GM12878 (cell line): Measurements from ENCODE around the gene METRN. TPM values are rescaled to one million over a fixed set of nuclear protein-coding genes. Genes with fewer than 3 reads are reported as not detected.

Source experiments
- ATAC-seq: fragments of 200-7000 bp; cut with Tn5 transposase; 3 replicates; pipeline ENCODE4 v1.9.1; 2020; ENCODE audit warnings: mild to moderate bottlenecking, moderate library complexity
- BruUV-seq: library from RNA; stranded (reverse); fragments of 400-500 nt; replicated peaks from 2 replicates; lab custom pipeline; 2021; lab: Mats Ljungman, UMichigan
- CTCF ChIA-PET: fragments of 300-600 bp; sonication (Branson Sonifier 250); formaldehyde crosslinking; extraction: SDS; loops from one replicate; lab custom pipeline; 2021; ENCODE audit warnings: inconsistent platforms; lab: Yijun Ruan, JAX
- POLR2A ChIA-PET: fragments of 350-600 bp; formaldehyde crosslinking; extraction: SDS; loops from one replicate; lab custom pipeline; 2021; ENCODE audit warnings: inconsistent platforms; lab: Charles Lee
- RAD21 ChIA-PET: fragments of 300-600 bp; sonication (Branson Sonifier 250); formaldehyde crosslinking; loops from one replicate; lab custom pipeline; 2023; ENCODE audit warnings: antibody characterized with exemption; ENCODE audit not compliant: unreplicated experiment; lab: Charles Lee
- SMC1A ChIA-PET: fragments of 300-600 bp; sonication (Branson Sonifier 250); formaldehyde crosslinking; loops from one replicate; lab custom pipeline; 2023; ENCODE audit not compliant: unreplicated experiment, uncharacterized antibody; lab: Charles Lee
- DNase-seq: peaks from one replicate; pipeline ENCODE4 v3.0.0-alpha.2; 2011; ENCODE audit warnings: low read depth, low spot score
- FAIRE-seq: peaks from 3 replicates; lab custom pipeline; 2011; peaks lifted over from hg19 to GRCh38; lab: Jason Lieb, UNC
- H2AFZ ChIP-seq: 2 replicates; pipeline ENCODE4 v1.6.0; 2011; ENCODE audit warnings: low read depth, low read length, control low read depth; ENCODE audit not compliant: control insufficient read depth
- H3K27ac ChIP-seq: 2 replicates; pipeline ENCODE4 v1.5.1; 2011; ENCODE audit warnings: control low read depth; ENCODE audit not compliant: control insufficient read depth, insufficient read depth
- H3K27me3 ChIP-seq, 2 experiments: replicated peaks in 1 of 2; 2 replicates each; pipeline versions ENCODE4 v1.6.0 to v1.6.1; 2011; ENCODE audit warnings: low read length in 1 of 2; ENCODE audit not compliant: control insufficient read depth in 2 of 2, insufficient read depth in 2 of 2
- H3K36me3 ChIP-seq, 2 experiments: 2 replicates each; pipeline ENCODE4 v1.5.1; 2011; ENCODE audit warnings: low read length in 1 of 2; ENCODE audit not compliant: control insufficient read depth in 2 of 2, insufficient read depth in 2 of 2
- H3K4me1 ChIP-seq: 2 replicates; pipeline ENCODE4 v1.6.1; 2011; ENCODE audit warnings: mild to moderate bottlenecking, low read length, moderate library complexity, mixed read lengths; ENCODE audit not compliant: control insufficient read depth, insufficient read depth
- H3K4me2 ChIP-seq: 2 replicates; pipeline ENCODE4 v1.6.0; 2011; ENCODE audit warnings: control low read depth; ENCODE audit not compliant: control insufficient read depth, insufficient read depth
- H3K4me3 ChIP-seq: fragments of 200-600 bp; sonication (generic); 2 replicates; pipeline ENCODE4 v1.5.1; 2016
- H3K79me2 ChIP-seq: 2 replicates; pipeline ENCODE4 v1.6.0; 2011; ENCODE audit warnings: low read length; ENCODE audit not compliant: control insufficient read depth, insufficient read depth
- H3K9ac ChIP-seq: 2 replicates; pipeline ENCODE4 v1.8.0; 2011; ENCODE audit warnings: low read length, control low read depth, mixed read lengths; ENCODE audit not compliant: control insufficient read depth, insufficient read depth
- H3K9me3 ChIP-seq: replicated peaks from 3 replicates; pipeline ENCODE4 v1.5.1; 2011; ENCODE audit warnings: mild to moderate bottlenecking, low read length; ENCODE audit not compliant: control insufficient read depth, insufficient read depth
- H4K20me1 ChIP-seq: 2 replicates; pipeline ENCODE4 v1.6.0; 2011; ENCODE audit not compliant: control insufficient read depth, insufficient read depth
- CBX3 ChIP-seq: fragments of 200-600 bp; sonication (generic); IDR thresholded peaks from 2 replicates; pipeline ENCODE4 v1.6.1; 2016; ENCODE audit warnings: low read depth, borderline replicate concordance
- E2F4 ChIP-seq: IDR thresholded peaks from 2 replicates; pipeline ENCODE4 v1.6.1; 2012; ENCODE audit warnings: low read depth, low read length, improper control_type of control experiment
- HDAC2 ChIP-seq: fragments of 200-600 bp; sonication (generic); IDR thresholded peaks from 2 replicates; pipeline ENCODE4 v1.6.1; 2017
- IRF4 ChIP-seq: IDR thresholded peaks from 2 replicates; pipeline ENCODE4 v1.6.1; 2011; ENCODE audit warnings: low read depth, low read length
- KLF5 ChIP-seq: fragments of 450-650 bp; IDR thresholded peaks from 2 replicates; pipeline ENCODE4 v1.6.1; 2014; ENCODE audit warnings: mild to moderate bottlenecking; ENCODE audit not compliant: partially characterized antibody
- POLR2A ChIP-seq: IDR thresholded peaks from 2 replicates; pipeline ENCODE4 v1.6.1; 2011; ENCODE audit warnings: low read depth, mild to moderate bottlenecking, low read length
- RELA ChIP-seq: fragments of 450-650 bp; IDR thresholded peaks from 2 replicates; pipeline ENCODE4 v1.8.0; 2014; ENCODE audit warnings: borderline replicate concordance; ENCODE audit not compliant: partially characterized antibody
- TCF12 ChIP-seq: IDR thresholded peaks from 2 replicates; pipeline ENCODE4 v1.6.1; 2011; ENCODE audit warnings: low read depth, mild to moderate bottlenecking, low read length
- WGBS: methylation state at CpG from one replicate; pipeline ENCODE4 v1.1.6; 2016; ENCODE audit warnings: low lambda C conversion rate; ENCODE audit not compliant: insufficient replicate concordance, insufficient coverage; ENCODE audit errors: missing lambda C conversion rate; 5-methylcytosine and 5-hydroxymethylcytosine counted together
- in situ Hi-C: fragments of 300-500 bp; cut with MboI; formaldehyde crosslinking; loops from 9 replicates; pipeline ENCODE4 v1.14.3; 2018; ENCODE audit warnings: mixed read lengths
- intact Hi-C: fragments of 100-400 bp; cut with micrococcal nuclease; formaldehyde crosslinking; loops from one replicate; pipeline ENCODE4 v1.14.2; 2022; ENCODE audit not compliant: unreplicated experiment
- polyA plus RNA-seq, 11 experiments: library from polyadenylated mRNA; depleted of rRNA in 4 of 11; unstranded in 6 of 11; stranded (reverse) in 5 of 11; fragments of >200 nt; fragmentation: Nextera tagmentation in 4 of 11; fragmentation: Illumina TruSeq in 1 of 11; extraction: Ambion mirVana in 4 of 11; extraction: Trizol in 1 of 11; gene quantifications; 1 replicate in 1 of 11; 2 replicates in 10 of 11; pipeline versions ENCODE4 v1.2.1 to v1.2.3, GENCODE V29; 2011 to 2016; ENCODE audit warnings: inconsistent platforms in 2 of 11, missing spikeins in 2 of 11, low read depth in 1 of 11
- total RNA-seq, 4 experiments: library from RNA; depleted of rRNA in 3 of 4; stranded (reverse); fragments of >200 nt in 3 of 4; fragmentation: Illumina TruSeq in 1 of 4; extraction: Trizol in 1 of 4; gene quantifications; 2 replicates each; pipeline versions ENCODE4 v1.2.1 to v1.2.3, GENCODE V29; 2013 to 2021

The METRN gene
- total and polyA plus RNA-seq, 10 of the 15 experiments (the other 5 are each of a cell fraction or from before 2014, with no cell fraction given), result 0.11 to 12.8 (median 1.1) TPM; not detected in 1

DNA sequence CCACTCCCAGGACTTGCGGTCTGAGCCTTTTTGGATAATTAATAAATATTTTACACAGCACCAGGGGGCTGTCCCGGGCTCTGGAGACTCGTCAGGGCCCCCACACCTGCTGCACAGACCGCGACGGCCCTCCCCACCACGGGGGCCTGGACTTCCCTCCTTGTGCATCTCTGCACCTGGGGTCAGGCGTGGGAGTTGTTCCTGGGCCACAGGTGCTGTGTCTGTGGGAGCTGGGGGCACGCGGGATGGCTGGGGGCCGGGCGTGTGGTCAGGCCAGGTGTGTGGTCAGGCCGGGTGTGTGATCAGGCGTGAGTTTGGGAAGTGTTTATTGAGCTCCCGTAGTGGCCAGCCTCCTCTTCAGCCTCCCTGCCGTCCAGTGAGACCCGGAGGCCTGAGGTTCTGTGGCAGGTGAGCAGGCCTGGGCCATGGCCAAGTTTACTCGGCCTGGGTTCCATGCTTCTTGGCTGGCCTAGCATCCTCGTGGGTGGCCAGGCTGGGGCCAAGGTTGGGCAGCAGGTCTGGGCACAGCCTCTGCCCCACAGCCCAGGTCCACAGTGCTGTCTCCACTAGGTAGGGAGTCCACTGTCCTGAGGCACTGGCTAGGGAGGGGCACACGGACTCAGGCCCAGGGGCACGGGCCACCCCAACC is 36.6 kb upstream of the METRN start:
- Histone ChIP-seq H3K79me2 (peaks cover 18% of the 10 kb centered on the region), H3K9me3 (no peaks in the 10 kb centered on the region), H3K27me3 (no peaks in the 10 kb centered on the region), H3K36me3 (peaks cover 6 to 7% of the 10 kb centered on the region in 2 experiments; a peak in 2 of 4 replicates), H3K4me1 (peaks cover 13% of the 10 kb centered on the region), H4K20me1 (peaks cover 6% of the 10 kb centered on the region; the same call in 1 of the 2 replicates), H2AFZ (no peak overlapping the region)
- ChIA-PET SMC1A (no interaction called here), POLR2A (no interaction called here)
- no peak for DNase-seq
- 22% methylated on average over 21 of the region's 21 CpGs for WGBS
- intact Hi-C loops, result no loop called here
- TF ChIP-seq CBX3 (no peak), POLR2A (peak; percentile 47; the same call in 1 of the 2 replicates), HDAC2 (no peak), KLF5 (no peak), E2F4 (no peak), RELA (no peak), IRF4 (no peak), TCF12 (0 out of 2 replicates have a peak, but pooled peaks have one; percentile 37)
- TF ChIP-seq, all 136 proteins: peak for 2
- RAD21 ChIA-PET, result interaction anchor here (0.6 kb wide), 1 partner anchor 1043 kb away, joined by 4 read pairs; no protein-coding TSS in a partner anchor
- no peak overlapping the region for H3K9ac ChIP-seq
- ATAC-seq (no peak), FAIRE-seq (no peak)
- BruUV-seq, result no TSS peak
- no peak overlapping the region for H3K4me3 ChIP-seq
- no peak overlapping the region for H3K27ac ChIP-seq
- CTCF ChIA-PET, result interaction anchor here (0.9 kb wide), 1 partner anchor 10 kb away, joined by 4 read pairs; the partner anchor contains the start of gene RHOT2
- no peak overlapping the region for H3K4me2 ChIP-seq
- in situ Hi-C loops, result no loop called here
